ENCODE measurements around the gene MGRN1.

GRCh38 chr16:4737545-4737944 lies 112.9 kb downstream of the MGRN1 start:
- TF ChIP-seq, protein P1, sequence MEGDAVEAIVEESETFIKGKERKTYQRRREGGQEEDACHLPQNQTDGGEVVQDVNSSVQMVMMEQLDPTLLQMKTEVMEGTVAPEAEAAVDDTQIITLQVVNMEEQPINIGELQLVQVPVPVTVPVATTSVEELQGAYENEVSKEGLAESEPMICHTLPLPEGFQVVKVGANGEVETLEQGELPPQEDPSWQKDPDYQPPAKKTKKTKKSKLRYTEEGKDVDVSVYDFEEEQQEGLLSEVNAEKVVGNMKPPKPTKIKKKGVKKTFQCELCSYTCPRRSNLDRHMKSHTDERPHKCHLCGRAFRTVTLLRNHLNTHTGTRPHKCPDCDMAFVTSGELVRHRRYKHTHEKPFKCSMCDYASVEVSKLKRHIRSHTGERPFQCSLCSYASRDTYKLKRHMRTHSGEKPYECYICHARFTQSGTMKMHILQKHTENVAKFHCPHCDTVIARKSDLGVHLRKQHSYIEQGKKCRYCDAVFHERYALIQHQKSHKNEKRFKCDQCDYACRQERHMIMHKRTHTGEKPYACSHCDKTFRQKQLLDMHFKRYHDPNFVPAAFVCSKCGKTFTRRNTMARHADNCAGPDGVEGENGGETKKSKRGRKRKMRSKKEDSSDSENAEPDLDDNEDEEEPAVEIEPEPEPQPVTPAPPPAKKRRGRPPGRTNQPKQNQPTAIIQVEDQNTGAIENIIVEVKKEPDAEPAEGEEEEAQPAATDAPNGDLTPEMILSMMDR (IDR thresholded peaks at IDR 0.05; ENCODE audit: low read length): no peak
- TF ChIP-seq EZH2phosphoT487 (IDR thresholded peaks at IDR 0.05; ENCODE audit: low read length): no peak

Measured in MM.1S (cell line).